ENCODE measurements around the gene P4HB. TPM values are rescaled to one million over a fixed set of nuclear protein-coding genes. Genes with fewer than 3 reads are reported as not detected.

The P4HB gene
- total and polyA plus RNA-seq, 2 donors (not counting 1 experiment from before 2014, with no cell fraction given), result 37.4 to 191 TPM

- ChIA-PET CTCF (interaction anchor here (1.6 kb wide), 1 partner anchor 36 kb away, joined by 4 read pairs; no protein-coding TSS in a partner anchor), POLR2A (interaction anchor here (1.0 to 1.8 kb wide), 4 partner anchors 14 to 36 kb away, joined by 4 to 9 read pairs (median 6); partner anchors contain the start of gene P4HB)
- 92% methylated on average over 30 of the region's 31 CpGs for WGBS (ENCODE audit: insufficient coverage)
- no peaks in the 10 kb centered on the region for H3K27me3 ChIP-seq (replicated peaks in 1 of 4; ENCODE audit: control extremely low read depth in 1 of 4, control insufficient read depth in 3 of 4, insufficient read depth in 4 of 4, low read length in 3 of 4)
- H3K27ac Mint-ChIP-seq, result peak overlapping the region; percentile 89
- no peak for DNase-seq
- peak overlapping the region; percentile 2 to 78 (median 75) for H3K4me3 ChIP-seq (ENCODE audit: control extremely low read depth in 1 of 5, extremely low read depth in 1 of 5, insufficient read depth in 1 of 5, low read depth in 2 of 5, low read length in 4 of 5)
- intact Hi-C loops (cut with micrococcal nuclease), result loop anchor here (1.0 to 5.0 kb wide), 5 partner anchors 26 to 131 kb away; partner anchors contain the start of genes ALYREF, ANAPC11, ARHGDIA and MAFG
- peak overlapping the region; percentile 91 for H3K9ac ChIP-seq (ENCODE audit: low read length)
- H3K27me3 Mint-ChIP-seq, result no peaks in the 10 kb centered on the region
- H3K4me1 Mint-ChIP-seq, result peaks cover 21% of the 10 kb centered on the region
- TF ChIP-seq, protein P1, sequence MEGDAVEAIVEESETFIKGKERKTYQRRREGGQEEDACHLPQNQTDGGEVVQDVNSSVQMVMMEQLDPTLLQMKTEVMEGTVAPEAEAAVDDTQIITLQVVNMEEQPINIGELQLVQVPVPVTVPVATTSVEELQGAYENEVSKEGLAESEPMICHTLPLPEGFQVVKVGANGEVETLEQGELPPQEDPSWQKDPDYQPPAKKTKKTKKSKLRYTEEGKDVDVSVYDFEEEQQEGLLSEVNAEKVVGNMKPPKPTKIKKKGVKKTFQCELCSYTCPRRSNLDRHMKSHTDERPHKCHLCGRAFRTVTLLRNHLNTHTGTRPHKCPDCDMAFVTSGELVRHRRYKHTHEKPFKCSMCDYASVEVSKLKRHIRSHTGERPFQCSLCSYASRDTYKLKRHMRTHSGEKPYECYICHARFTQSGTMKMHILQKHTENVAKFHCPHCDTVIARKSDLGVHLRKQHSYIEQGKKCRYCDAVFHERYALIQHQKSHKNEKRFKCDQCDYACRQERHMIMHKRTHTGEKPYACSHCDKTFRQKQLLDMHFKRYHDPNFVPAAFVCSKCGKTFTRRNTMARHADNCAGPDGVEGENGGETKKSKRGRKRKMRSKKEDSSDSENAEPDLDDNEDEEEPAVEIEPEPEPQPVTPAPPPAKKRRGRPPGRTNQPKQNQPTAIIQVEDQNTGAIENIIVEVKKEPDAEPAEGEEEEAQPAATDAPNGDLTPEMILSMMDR (IDR thresholded peaks at IDR 0.05), result no peak
- TF ChIP-seq EZH2 (IDR thresholded peaks at IDR 0.05; ENCODE audit: borderline replicate concordance, insufficient read depth, low read depth, low read length, poor library complexity, severe bottlenecking), result no peak
- H3K79me2 ChIP-seq (ENCODE audit: control insufficient read depth, insufficient read depth, low read length), result peaks cover 20% of the 10 kb centered on the region
- no peaks in the 10 kb centered on the region for H3K9me3 Mint-ChIP-seq (ENCODE audit: insufficient read depth)
- peaks cover 31% of the 10 kb centered on the region for H4K20me1 ChIP-seq (ENCODE audit: control insufficient read depth, insufficient read depth, low read length, poor library complexity, severe bottlenecking)
- no peaks in the 10 kb centered on the region for H3K9me3 ChIP-seq (ENCODE audit: control extremely low read depth in 1 of 3, control insufficient read depth in 2 of 3, insufficient read depth in 1 of 3, low read length in 2 of 3)
- peak overlapping the region; percentile 85 for H3K4me3 Mint-ChIP-seq
- no peak for ATAC-seq (ENCODE audit: low read depth)
- peak overlapping the region; percentile 83 for H2AFZ ChIP-seq (ENCODE audit: insufficient read depth, low read depth, low read length, poor library complexity, severe bottlenecking)
- peaks cover 18 to 20% of the 10 kb centered on the region in 2 donors for H3K4me1 ChIP-seq (ENCODE audit: control insufficient read depth in 2 of 2, insufficient read depth in 2 of 2, low read length in 2 of 2)
- H3K27ac ChIP-seq (ENCODE audit: low read length in 2 of 2), result peak overlapping the region; percentile 85 to 98
- peaks cover 0 to 3% of the 10 kb centered on the region in 2 experiments for H3K36me3 ChIP-seq (replicated peaks in 1 of 2; ENCODE audit: control extremely low read depth in 1 of 2, control insufficient read depth in 1 of 2, extremely low read depth in 1 of 2, insufficient read depth in 2 of 2, low read length in 1 of 2)
- H3K4me2 ChIP-seq (replicated peaks; ENCODE audit: low read depth, low read length, poor library complexity, severe bottlenecking), result peak overlapping the region; percentile 96
Measured at GRCh38 chr17:81833921-81834830, 26.2 kb downstream of the P4HB start.

All from B cell (primary cell).